HG03442 (cell line): ENCODE measurements around the gene CMTM6.
"Not testable (repeated sequence)": the region's sequence is repeated elsewhere in the genome, so short reads cannot be mapped to it uniquely, and the experiment has no call there.

Experiments used
- ATAC-seq: cut with Tn5 transposase; IDR thresholded peaks from one replicate; pipeline ENCODE4 v1.9.1; 2021; ENCODE audit warnings: mild to moderate bottlenecking, moderate library complexity; ENCODE audit not compliant: unreplicated experiment

Gene CMTM6

GRCh38 chr3:32502118-32502945 is at the start of gene CMTM6:
TSS of gene CMTM6 (minus strand) at chr3:32502852. CDS start at chr3:32502745, 107 bp downstream.
- ATAC-seq = peak; percentile 67

DNA sequence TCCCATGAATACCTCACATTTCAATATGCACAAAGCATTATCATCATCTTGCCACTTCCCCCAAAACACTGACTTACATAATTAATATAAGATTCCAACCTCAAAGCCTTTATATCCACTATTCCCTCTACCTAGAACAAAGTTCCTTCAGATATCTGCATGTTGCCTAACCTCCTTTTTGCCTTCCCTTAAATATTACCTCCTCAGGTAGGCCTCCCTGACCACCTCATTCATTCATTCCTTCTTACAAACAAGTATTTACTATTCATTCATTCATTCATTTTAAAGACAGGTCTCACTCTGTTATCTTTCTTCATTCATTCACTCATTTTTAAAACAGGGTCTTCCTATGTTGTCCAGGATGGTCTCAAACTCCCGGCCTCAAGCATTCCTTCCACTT is 49.4 kb upstream of the CMTM6 start:
- no peak for ATAC-seq

DNA sequence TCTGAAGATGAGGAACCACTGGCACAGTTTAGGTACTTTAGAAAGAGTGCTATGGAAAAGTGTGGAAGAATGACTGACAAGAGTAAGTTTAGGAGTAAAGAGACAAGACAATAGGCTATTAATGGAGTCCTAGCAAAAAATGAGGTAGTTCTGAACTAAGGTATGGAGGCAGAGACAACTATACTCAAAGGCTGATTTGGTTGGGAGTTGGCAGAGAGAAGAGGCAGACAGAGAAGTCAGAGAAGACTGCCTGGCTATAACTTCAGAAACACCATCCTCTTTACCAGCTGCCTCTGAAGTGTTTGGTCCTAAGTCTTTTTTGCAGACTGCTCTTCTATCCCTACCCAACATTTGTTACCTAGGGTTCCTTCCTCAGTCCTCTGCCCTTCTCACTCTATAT is 48.8 kb upstream of the CMTM6 start:
- no peak for ATAC-seq

DNA sequence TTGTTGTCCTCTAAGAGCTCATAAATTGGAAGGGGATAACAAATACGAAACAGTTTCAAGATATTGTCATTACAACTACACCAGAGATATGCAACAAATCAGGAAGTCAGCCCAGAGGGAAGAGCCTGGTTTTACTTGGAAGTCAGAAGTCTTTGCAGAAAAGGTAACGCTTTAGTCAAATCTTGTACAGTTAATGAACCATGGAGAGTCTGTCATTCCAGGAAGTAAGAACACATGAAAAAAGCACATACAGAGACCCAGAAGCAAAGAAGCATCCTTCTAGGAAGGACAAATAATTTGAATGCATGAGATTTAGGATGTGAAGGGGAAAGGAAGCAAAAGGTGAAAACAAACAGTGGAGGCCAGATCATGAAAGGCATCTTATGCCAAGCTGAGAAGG is 48.4 kb upstream of the CMTM6 start:
- ATAC-seq = no peak

DNA sequence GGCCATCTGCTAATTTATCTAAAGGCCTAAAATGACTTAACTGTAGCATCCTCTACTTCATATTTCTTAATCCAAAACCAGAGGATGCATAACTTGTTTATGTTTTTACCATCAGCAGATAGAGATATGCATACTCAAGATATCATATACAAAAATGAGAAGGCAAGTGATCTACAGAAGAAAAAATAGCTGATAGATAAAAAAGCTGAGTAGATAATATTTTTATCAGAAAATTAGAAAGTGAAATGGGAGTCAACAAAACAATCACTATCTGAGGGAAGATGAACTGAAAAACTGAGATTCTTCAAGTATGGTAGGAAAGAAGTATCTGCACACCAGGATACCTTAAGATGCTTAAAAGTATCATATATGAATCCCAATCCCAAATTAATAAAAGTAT is 42.7 kb upstream of the CMTM6 start:
- ATAC-seq = no peak

DNA sequence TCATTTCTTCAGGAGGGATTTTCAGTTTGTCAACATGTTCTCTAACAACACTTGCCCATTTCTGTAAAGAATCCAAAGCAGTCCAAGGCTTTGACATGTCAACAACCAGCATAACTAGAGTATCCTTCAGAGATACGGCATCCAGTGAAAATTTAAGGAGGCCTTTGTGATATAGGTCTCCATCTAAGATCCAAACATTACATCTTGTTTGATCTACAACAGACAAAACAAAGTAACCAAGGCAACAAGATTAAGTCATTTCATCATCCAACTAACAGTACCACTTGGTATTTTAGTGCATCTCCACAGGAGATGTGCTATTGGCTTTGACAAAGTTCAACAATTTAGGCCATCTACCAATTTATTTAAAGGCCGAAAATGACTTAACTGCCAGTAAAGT is 42.2 kb upstream of the CMTM6 start:
- ATAC-seq = no peak

- ATAC-seq = no peak
Measured at GRCh38 chr3:32542807-32543206, 40.2 kb upstream of the CMTM6 start.

GRCh38 chr3:32540899-32541298 is 38.2 kb upstream of the CMTM6 start:
- no peak for ATAC-seq

DNA sequence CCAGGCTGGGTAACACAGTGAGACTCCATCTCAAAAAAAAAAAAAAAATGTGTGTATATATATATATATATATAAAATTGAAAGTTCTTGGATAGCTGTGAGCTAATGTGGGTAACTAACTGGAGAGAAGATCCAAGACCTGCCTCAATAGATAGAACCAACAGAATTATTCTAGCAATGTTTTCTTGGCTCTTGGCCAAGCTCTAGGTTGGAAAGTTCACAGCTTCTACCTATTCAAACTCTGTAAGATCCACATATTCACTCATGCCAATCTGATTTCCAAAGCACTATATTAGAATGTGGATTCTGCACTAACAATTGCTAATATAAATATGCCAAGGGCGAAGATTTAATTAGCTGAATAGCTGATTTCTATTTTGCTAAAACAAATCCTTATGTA is 29.8 kb upstream of the CMTM6 start:
- ATAC-seq = no peak

DNA sequence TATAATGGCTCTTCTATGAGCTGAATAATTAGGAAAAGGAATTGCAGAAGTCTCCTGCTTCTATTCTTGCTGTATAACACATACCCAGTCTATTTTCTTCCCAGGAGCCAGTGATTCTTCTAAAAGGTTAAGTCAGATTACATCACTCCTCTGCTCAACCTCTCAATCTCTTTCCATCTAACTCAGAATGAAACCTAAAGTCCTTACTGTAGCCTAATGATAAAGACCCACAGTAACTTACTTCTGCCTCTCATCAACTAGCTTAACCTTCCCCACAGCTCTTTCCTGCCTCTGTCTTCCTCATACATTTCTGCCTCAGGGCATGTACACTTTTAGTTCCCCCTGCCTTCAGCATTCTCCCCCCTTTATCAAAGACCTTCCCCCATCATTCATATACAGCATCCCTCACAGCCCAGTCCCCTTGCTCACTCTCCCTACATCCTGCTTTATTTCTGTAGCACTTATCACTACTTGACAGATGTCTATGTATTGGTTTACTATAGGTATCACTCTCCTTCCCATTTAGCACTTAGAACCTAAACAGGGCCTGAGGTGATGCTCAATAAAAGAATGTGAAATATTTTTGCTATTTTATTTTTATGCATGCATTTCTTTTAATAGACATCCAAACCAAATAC is 28.5 kb upstream of the CMTM6 start:
- peak; percentile 57 for ATAC-seq

DNA sequence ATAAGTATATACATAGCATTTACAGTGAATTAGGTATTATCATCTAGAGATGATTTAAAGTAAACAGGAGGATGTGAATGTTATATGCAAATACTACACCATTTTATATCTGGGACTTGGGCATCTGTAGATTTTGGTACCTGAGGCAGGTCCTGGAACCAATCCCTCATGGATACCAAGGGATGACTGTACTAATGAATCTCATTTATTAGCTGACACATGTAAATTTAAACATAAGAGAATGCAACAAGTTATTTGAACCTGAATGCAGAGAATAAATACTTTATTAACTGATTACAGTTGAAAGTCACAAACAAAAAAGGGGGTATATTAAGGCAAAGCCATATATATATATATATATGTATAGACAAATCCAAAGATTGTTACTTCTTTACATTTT is 23.1 kb upstream of the CMTM6 start:
- no peak for ATAC-seq

DNA sequence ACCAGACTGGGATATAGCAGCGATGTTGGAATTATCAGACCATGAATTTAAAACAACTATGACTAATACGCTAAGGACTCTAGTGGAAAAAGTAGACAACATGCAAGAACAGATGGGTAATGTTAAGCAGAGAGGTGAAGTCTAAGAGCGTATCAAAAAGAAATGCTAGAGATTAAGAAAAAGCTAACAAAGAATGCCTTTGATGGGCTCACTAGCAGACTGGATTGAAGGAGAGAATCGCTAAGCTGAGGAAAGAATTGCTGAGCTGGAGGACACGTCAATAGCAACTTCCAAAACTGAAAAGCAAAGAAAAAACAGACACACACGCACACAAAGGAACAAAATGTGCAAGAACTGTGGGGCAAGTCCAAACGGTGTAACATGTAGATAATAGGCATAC is 20.0 kb upstream of the CMTM6 start:
- ATAC-seq = no peak

DNA sequence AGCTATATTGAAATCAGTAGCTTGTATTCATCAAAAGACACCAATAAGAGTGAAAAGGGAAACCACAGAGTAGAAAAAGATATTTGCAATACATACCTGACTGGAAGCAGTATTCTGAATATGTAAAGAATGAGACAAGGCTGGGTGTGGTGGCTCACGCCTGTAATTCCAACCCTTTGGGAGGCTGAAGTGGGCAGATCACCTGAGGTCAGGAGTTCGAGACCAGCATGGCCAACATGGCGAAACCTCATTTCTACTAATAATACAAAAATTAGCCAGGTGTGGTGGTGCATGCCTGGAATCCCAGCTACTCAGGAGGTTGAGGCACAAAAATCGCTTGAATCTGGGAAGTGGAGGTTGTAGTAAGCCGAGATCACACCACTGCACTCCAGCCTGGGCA is 16.3 kb upstream of the CMTM6 start:
- not testable (repeated sequence) for ATAC-seq

GRCh38 chr3:32516751-32517150 is 14.1 kb upstream of the CMTM6 start:
- ATAC-seq = peak; percentile 22

DNA sequence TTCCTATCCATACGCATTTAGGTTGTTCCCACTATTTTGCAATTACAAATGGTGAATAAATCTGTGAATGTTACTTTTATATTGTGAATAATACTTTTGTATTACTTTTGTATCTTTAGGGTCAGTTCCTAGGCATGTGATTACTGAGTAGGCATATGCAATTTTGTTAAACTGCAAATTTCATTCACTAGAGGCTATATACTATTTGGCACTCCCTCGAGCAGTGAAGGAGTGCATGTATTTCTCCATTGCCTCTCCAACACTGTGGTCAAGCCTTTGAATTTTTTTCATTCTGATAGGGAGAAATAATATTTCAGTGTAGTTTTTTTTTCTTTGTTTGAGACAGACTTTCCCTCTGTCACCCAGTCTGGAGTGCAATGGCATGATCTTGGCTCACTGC is 8.4 kb upstream of the CMTM6 start:
- ATAC-seq = no peak

DNA sequence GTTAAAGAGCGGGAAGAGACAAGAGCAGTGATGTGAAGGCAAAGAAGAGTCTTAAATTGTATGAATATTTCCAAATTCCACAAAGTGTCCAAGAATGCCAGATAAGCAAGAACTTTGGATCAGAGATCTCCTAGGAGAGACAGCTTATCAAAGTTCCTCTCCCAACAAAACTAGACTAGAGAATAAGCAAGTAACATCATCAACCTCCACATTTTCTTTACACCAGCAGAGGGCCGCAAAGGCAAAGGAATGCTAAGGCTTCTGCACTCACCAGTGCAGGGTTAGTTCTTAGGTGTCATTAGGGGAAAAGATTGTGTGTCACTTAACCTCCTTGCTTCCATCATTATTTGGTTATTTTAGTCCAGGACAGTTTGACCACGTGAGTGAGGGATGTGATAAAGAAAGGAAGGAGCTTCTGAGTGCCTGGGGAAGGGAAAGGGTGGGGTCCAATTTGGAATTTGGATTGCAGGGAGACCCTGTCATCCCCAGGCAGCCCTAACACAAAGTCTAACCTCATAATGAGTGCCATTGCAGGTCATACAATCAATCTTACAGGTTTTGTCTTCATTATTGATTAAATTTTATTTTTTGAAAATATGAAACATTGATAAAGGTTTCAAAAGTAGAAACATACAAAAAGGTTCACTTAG is 7.5 kb upstream of the CMTM6 start:
- peak; percentile 88 for ATAC-seq

DNA sequence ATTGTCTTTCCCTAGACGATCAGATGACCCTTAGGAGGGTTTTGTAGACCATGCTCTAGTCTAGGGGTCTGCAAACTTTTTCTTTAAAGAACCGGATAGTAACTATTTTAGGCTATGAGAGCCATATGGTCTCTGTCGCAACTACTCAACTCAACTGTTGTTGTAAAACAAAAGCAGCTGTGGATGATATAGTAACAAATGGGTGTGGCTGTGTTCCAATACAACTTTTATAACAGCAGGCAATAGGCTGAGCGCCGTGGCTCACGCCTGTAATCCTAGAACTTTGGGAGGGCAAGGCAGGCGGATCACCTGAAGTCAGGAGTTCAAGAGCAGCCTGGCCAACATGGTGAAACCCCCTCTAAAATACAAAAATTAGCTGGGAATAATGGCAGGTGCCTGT is 6.1 kb upstream of the CMTM6 start:
- no peak for ATAC-seq

GRCh38 chr3:32506466-32506865 is 3.8 kb upstream of the CMTM6 start:
- ATAC-seq = no peak

GRCh38 chr3:32502946-32503286 is 264 bp upstream of the CMTM6 start:
- no peak for ATAC-seq

- no peak for ATAC-seq
Measured at GRCh38 chr3:32501783-32502117, 902 bp downstream of the CMTM6 start.

- no peak for ATAC-seq
Measured at GRCh38 chr3:32500880-32501782, 1.5 kb downstream of the CMTM6 start.
